B cell (primary cell): ENCODE data around the gene RBKS. TPM values are rescaled to one million over a fixed set of nuclear protein-coding genes. Genes with fewer than 3 reads are reported as not detected.

Experiments
- ATAC-seq: fragments of 200-7000 bp; cut with Tn5 transposase; one replicate; pipeline ENCODE4 v1.10.0; 2021; ENCODE audit warnings: low read depth, mild to moderate bottlenecking, moderate number of reproducible peaks, moderate library complexity
- CTCF ChIA-PET: fragments of 350-600 bp; sonication (Branson Sonifier 250); formaldehyde crosslinking; loops from one replicate; lab custom pipeline; 2021; ENCODE audit warnings: antibody characterized with exemption, inconsistent platforms; lab: Charles Lee
- POLR2A ChIA-PET: fragments of 350-600 bp; sonication (Branson Sonifier 250); formaldehyde crosslinking; loops from one replicate; lab custom pipeline; 2021; ENCODE audit warnings: antibody characterized with exemption; lab: Charles Lee
- DNase-seq: peaks from one replicate; pipeline ENCODE4 v3.0.0; 2013
- H2AFZ ChIP-seq: 2 replicates; pipeline ENCODE4 v1.6.1; 2012; ENCODE audit warnings: mild to moderate bottlenecking, low read depth, low read length; ENCODE audit not compliant: insufficient read depth, poor library complexity, severe bottlenecking
- H3K27ac ChIP-seq, 2 donors: 1 replicate in 1 of 2; 2 replicates in 1 of 2; pipeline ENCODE4 v1.5.1; 2012 to 2013; ENCODE audit warnings: low read length in 2 of 2, mild to moderate bottlenecking in 2 of 2, moderate library complexity in 1 of 2
- H3K27me3 ChIP-seq, 4 experiments: fragments of 200-600 bp in 1 of 4; sonication (generic) in 1 of 4; replicated peaks in 1 of 4; 1 replicate in 2 of 4; 2 replicates in 2 of 4; pipeline versions ENCODE4 v1.6.1 to v1.7.0; 2013 to 2016; ENCODE audit warnings: low read length in 3 of 4, mild to moderate bottlenecking in 2 of 4, mixed read lengths in 1 of 4, moderate library complexity in 1 of 4; ENCODE audit not compliant: insufficient read depth in 4 of 4, control insufficient read depth in 3 of 4; ENCODE audit errors: control extremely low read depth in 1 of 4
- H3K36me3 ChIP-seq, 2 experiments: replicated peaks in 1 of 2; 1 replicate in 1 of 2; 2 replicates in 1 of 2; pipeline versions ENCODE4 v1.6.1 to v1.7.1; 2013; ENCODE audit warnings: low read length in 1 of 2; ENCODE audit not compliant: insufficient read depth in 2 of 2, control insufficient read depth in 1 of 2; ENCODE audit errors: control extremely low read depth in 1 of 2, extremely low read depth in 1 of 2
- H3K4me1 ChIP-seq, 2 donors: fragments of 200-600 bp in 1 of 2; sonication (generic) in 1 of 2; 1 replicate in 1 of 2; 2 replicates in 1 of 2; pipeline versions ENCODE4 v1.5.1 to v1.6.1; 2013 to 2017; ENCODE audit warnings: low read length in 2 of 2; ENCODE audit not compliant: control insufficient read depth in 2 of 2, insufficient read depth in 2 of 2
- H3K4me2 ChIP-seq: replicated peaks from 2 replicates; pipeline ENCODE3; 2012; ENCODE audit warnings: mild to moderate bottlenecking, low read depth, low read length; ENCODE audit not compliant: poor library complexity, severe bottlenecking
- H3K4me3 ChIP-seq, 5 experiments: fragments of 200-600 bp in 1 of 5; sonication (generic) in 1 of 5; 1 replicate in 3 of 5; 2 replicates in 2 of 5; pipeline versions ENCODE4 v1.5.1 to v1.7.0; 2011 to 2016; ENCODE audit warnings: low read length in 4 of 5, mild to moderate bottlenecking in 4 of 5, low read depth in 2 of 5, control low read depth in 1 of 5, moderate library complexity in 1 of 5; ENCODE audit not compliant: insufficient read depth in 1 of 5; ENCODE audit errors: control extremely low read depth in 1 of 5, extremely low read depth in 1 of 5
- H3K79me2 ChIP-seq: fragments of 200-600 bp; sonication (generic); one replicate; pipeline ENCODE4 v1.6.0; 2016; ENCODE audit warnings: low read length; ENCODE audit not compliant: control insufficient read depth, insufficient read depth
- H3K9ac ChIP-seq: fragments of 200-600 bp; sonication (generic); 2 replicates; pipeline ENCODE4 v1.6.1; 2017; ENCODE audit warnings: mild to moderate bottlenecking, low read length, moderate library complexity
- H3K9me3 ChIP-seq, 3 donors: one replicate each; pipeline versions ENCODE4 v1.6.1 to v1.7.1; 2013; ENCODE audit warnings: low read length in 2 of 3; ENCODE audit not compliant: control insufficient read depth in 2 of 3, insufficient read depth in 1 of 3; ENCODE audit errors: control extremely low read depth in 1 of 3
- H4K20me1 ChIP-seq: 2 replicates; pipeline ENCODE4 v1.6.0; 2012; ENCODE audit warnings: mild to moderate bottlenecking, low read length; ENCODE audit not compliant: insufficient read depth, control insufficient read depth, poor library complexity, severe bottlenecking
- H3K27ac Mint-ChIP-seq: one replicate; pipeline ENCODE4 v1.8.0; 2021; ENCODE audit warnings: mixed read lengths
- H3K27me3 Mint-ChIP-seq: one replicate; pipeline ENCODE4 v1.8.0; 2021; ENCODE audit warnings: mixed read lengths
- H3K4me1 Mint-ChIP-seq: one replicate; pipeline ENCODE4 v1.8.0; 2021; ENCODE audit warnings: mixed read lengths
- H3K4me3 Mint-ChIP-seq: one replicate; pipeline ENCODE4 v1.8.0; 2021; ENCODE audit warnings: mixed read lengths
- H3K9me3 Mint-ChIP-seq: one replicate; pipeline ENCODE4 v1.8.0; 2022; ENCODE audit warnings: mixed read lengths; ENCODE audit not compliant: insufficient read depth
- CTCF ChIP-seq: fragments of 200-600 bp; IDR thresholded peaks from one replicate; pipeline ENCODE4 v1.8.0; 2022; ENCODE audit warnings: antibody characterized with exemption, mild to moderate bottlenecking
- EZH2 ChIP-seq: IDR thresholded peaks from 2 replicates; pipeline ENCODE4 v1.6.1; 2012; ENCODE audit warnings: borderline replicate concordance, low read depth, mild to moderate bottlenecking, moderate library complexity, low read length; ENCODE audit not compliant: insufficient read depth, poor library complexity, severe bottlenecking
- WGBS: methylation state at CpG from one replicate; pipeline ENCODE4 v1.1.5; 2013; ENCODE audit warnings: missing lambda C conversion rate; ENCODE audit not compliant: insufficient coverage; 5-methylcytosine and 5-hydroxymethylcytosine counted together
- intact Hi-C: fragments of 100-400 bp; cut with micrococcal nuclease; formaldehyde crosslinking; loops from one replicate; pipeline ENCODE4 v1.10.0; 2022
- polyA plus RNA-seq: library from polyadenylated mRNA; depleted of rRNA; stranded (reverse); fragments of >200 nt; gene quantifications from 2 replicates; pipeline ENCODE4 v1.2.3, GENCODE V29; 2012
- total RNA-seq, 2 donors: library from RNA; stranded (reverse); fragments of 120-200 nt in 1 of 2; gene quantifications; 1 replicate in 1 of 2; 2 replicates in 1 of 2; pipeline versions ENCODE4 v1.2.3 to v1.2.4, GENCODE V29; 2013 to 2022

The RBKS gene
- total and polyA plus RNA-seq, 2 donors (not counting 1 experiment from before 2014, with no cell fraction given): 6.4 to 9.2 TPM

- intact Hi-C loops: no loop called here
- H3K4me3 ChIP-seq: no peak overlapping the region
- ChIA-PET POLR2A (no interaction called here), CTCF (no interaction called here)
- H3K4me1 ChIP-seq: no peaks in the 10 kb centered on the region
- TF ChIP-seq EZH2 (no peak), CTCF (no peak)
- H3K9me3 Mint-ChIP-seq: peaks cover 5% of the 10 kb centered on the region
- H4K20me1 ChIP-seq: no peaks in the 10 kb centered on the region
- WGBS: no CpG with 5 or more reads among the region's 5 CpGs
- no peak overlapping the region for H3K9ac ChIP-seq
- H3K4me2 ChIP-seq: no peak overlapping the region
- H3K79me2 ChIP-seq: no peaks in the 10 kb centered on the region
- ATAC-seq: no peak
- H3K27me3 ChIP-seq: no peaks in the 10 kb centered on the region
- H3K27ac Mint-ChIP-seq: no peak overlapping the region
- no peak for DNase-seq
- H3K27me3 Mint-ChIP-seq: no peaks in the 10 kb centered on the region
- H3K36me3 ChIP-seq: no peaks in the 10 kb centered on the region
- no peak overlapping the region for H3K4me3 Mint-ChIP-seq
- H3K4me1 Mint-ChIP-seq: no peaks in the 10 kb centered on the region
- H2AFZ ChIP-seq: no peak overlapping the region
- no peak overlapping the region for H3K27ac ChIP-seq
- peaks cover 0 to 5% (median 4%) of the 10 kb centered on the region in 3 donors for H3K9me3 ChIP-seq
Measured at GRCh38 chr2:27823569-27823968, 66.6 kb downstream of the RBKS start.

GRCh38 chr2:27823135-27823534 is 67.1 kb downstream of the RBKS start:
- Mint-ChIP-seq H3K4me1 (no peaks in the 10 kb centered on the region), H3K9me3 (peaks cover 5% of the 10 kb centered on the region), H3K4me3 (no peak overlapping the region), H3K27me3 (no peaks in the 10 kb centered on the region), H3K27ac (no peak overlapping the region)
- no peak overlapping the region for H3K4me2 ChIP-seq
- no peaks in the 10 kb centered on the region for H3K36me3 ChIP-seq
- intact Hi-C loops: no loop called here
- H4K20me1 ChIP-seq: no peaks in the 10 kb centered on the region
- DNase-seq (no peak), ATAC-seq (no peak)
- POLR2A ChIA-PET: no interaction called here
- TF ChIP-seq EZH2: no peak
- no peak for TF ChIP-seq CTCF
- H3K27me3 ChIP-seq: no peaks in the 10 kb centered on the region
- no peaks in the 10 kb centered on the region for H3K79me2 ChIP-seq
- no peak overlapping the region for H3K27ac ChIP-seq
- H2AFZ ChIP-seq: no peak overlapping the region
- WGBS: 82% methylated on average over 2 of the region's 5 CpGs
- no peak overlapping the region for H3K4me3 ChIP-seq
- CTCF ChIA-PET: no interaction called here
- no peaks in the 10 kb centered on the region for H3K4me1 ChIP-seq
- no peak overlapping the region for H3K9ac ChIP-seq
- H3K9me3 ChIP-seq: peaks cover 0 to 5% (median 4%) of the 10 kb centered on the region in 3 donors
